Middle frontal gyrus (tissue), 1 donor: ENCODE results near the gene CREB3L1.
"Not testable (repeated sequence)": the region's sequence is repeated elsewhere in the genome, so short reads cannot be mapped to it uniquely, and the experiment has no call there.

Source experiments
- DNase-seq: peaks from one replicate; pipeline ENCODE4 v3.0.0-alpha.2; 2015; ENCODE audit warnings: low spot score; ENCODE audit errors: extremely low spot score

The CREB3L1 gene

GRCh38 chr11:46295312-46296058 is 18.0 kb downstream of the CREB3L1 start:
- peak; percentile 57 for DNase-seq

GRCh38 chr11:46296059-46296527 is 18.6 kb downstream of the CREB3L1 start:
- no peak for DNase-seq

- DNase-seq, result no peak
These were observed 19.3 kb downstream of the CREB3L1 start for GRCh38 chr11:46296528-46297448.

- no peak for DNase-seq
These were observed 21.4 kb downstream of the CREB3L1 start for GRCh38 chr11:46298699-46299433.

- no peak for DNase-seq
These were observed 22.0 kb downstream of the CREB3L1 start for GRCh38 chr11:46299451-46299961.

GRCh38 chr11:46300270-46300669 is 22.8 kb downstream of the CREB3L1 start:
- DNase-seq, result no peak

- DNase-seq, result no peak
These were observed 25.4 kb downstream of the CREB3L1 start for GRCh38 chr11:46302866-46303265.

GRCh38 chr11:46304036-46304435 is 26.6 kb downstream of the CREB3L1 start:
- not testable (repeated sequence) for DNase-seq

- no peak for DNase-seq
These were observed 27.2 kb downstream of the CREB3L1 start for GRCh38 chr11:46304605-46305179.

- DNase-seq, result no peak
These were observed 27.8 kb downstream of the CREB3L1 start for GRCh38 chr11:46305295-46305694.

- no peak for DNase-seq
These were observed 28.9 kb downstream of the CREB3L1 start for GRCh38 chr11:46306296-46306853.

GRCh38 chr11:46307369-46307768 is 29.9 kb downstream of the CREB3L1 start:
- no peak for DNase-seq

GRCh38 chr11:46307785-46308341 is 30.4 kb downstream of the CREB3L1 start:
- no peak for DNase-seq

GRCh38 chr11:46308631-46309419 is 31.4 kb downstream of the CREB3L1 start:
- peak; percentile 67 for DNase-seq

GRCh38 chr11:46309814-46310259 is 32.4 kb downstream of the CREB3L1 start:
- DNase-seq, result no peak

GRCh38 chr11:46315033-46315738 is 37.7 kb downstream of the CREB3L1 start:
- no peak for DNase-seq

- no peak for DNase-seq
These were observed 38.5 kb downstream of the CREB3L1 start for GRCh38 chr11:46315783-46316563.

GRCh38 chr11:46319074-46319453 is 41.6 kb downstream of the CREB3L1 start:
- DNase-seq, result no peak
